H1 (cell line): ENCODE results near the gene TYRO3. TPM values are rescaled to one million over a fixed set of nuclear protein-coding genes. Genes with fewer than 3 reads are reported as not detected.

Experiments
- RBBP5 ChIP-seq: IDR thresholded peaks from 2 replicates; pipeline ENCODE4 v1.7.1; 2012; ENCODE audit warnings: low read depth, mild to moderate bottlenecking, inconsistent platforms, low read length, moderate library complexity, borderline replicate concordance
- polyA plus RNA-seq, 7 experiments: library from polyadenylated mRNA; depleted of rRNA in 3 of 7; stranded (reverse) in 5 of 7; unstranded in 2 of 7; fragments of >200 nt in 5 of 7; fragments of 200-250 nt in 2 of 7; gene quantifications; 1 replicate in 5 of 7; 2 replicates in 1 of 7; 4 replicates in 1 of 7; pipeline versions ENCODE4 v1.2.1 to v1.2.3, GENCODE V29; 2011 to 2013; ENCODE audit warnings: missing spikeins in 2 of 7, mixed read lengths in 2 of 7
- total RNA-seq: library from RNA; stranded (reverse); fragmentation: NEBNext Ultra II Directional; extraction: Animal tissue kit (Norgen Biotek cat#: 25700); gene quantifications from 2 replicates; pipeline ENCODE4 v1.2.1, GENCODE V29; 2021
- TF ChIP-seq, protein P1 (sequence below), 3 experiments: IDR thresholded peaks; 1 replicate in 2 of 3; 2 replicates in 1 of 3; pipeline versions ENCODE4 v1.5.1 to v1.6.1; 2011; ENCODE audit warnings: low read length in 3 of 3, mild to moderate bottlenecking in 3 of 3, inconsistent platforms in 2 of 3, low read depth in 1 of 3, moderate library complexity in 1 of 3; ENCODE audit not compliant: insufficient read depth in 1 of 3; ENCODE audit errors: control extremely low read depth in 1 of 3

The TYRO3 gene
- total and polyA plus RNA-seq, 2 of the 8 experiments (the other 6 are each of a cell fraction or from before 2014, with no cell fraction given) = 82.7 to 98.8 TPM

- TF ChIP-seq, protein P1, sequence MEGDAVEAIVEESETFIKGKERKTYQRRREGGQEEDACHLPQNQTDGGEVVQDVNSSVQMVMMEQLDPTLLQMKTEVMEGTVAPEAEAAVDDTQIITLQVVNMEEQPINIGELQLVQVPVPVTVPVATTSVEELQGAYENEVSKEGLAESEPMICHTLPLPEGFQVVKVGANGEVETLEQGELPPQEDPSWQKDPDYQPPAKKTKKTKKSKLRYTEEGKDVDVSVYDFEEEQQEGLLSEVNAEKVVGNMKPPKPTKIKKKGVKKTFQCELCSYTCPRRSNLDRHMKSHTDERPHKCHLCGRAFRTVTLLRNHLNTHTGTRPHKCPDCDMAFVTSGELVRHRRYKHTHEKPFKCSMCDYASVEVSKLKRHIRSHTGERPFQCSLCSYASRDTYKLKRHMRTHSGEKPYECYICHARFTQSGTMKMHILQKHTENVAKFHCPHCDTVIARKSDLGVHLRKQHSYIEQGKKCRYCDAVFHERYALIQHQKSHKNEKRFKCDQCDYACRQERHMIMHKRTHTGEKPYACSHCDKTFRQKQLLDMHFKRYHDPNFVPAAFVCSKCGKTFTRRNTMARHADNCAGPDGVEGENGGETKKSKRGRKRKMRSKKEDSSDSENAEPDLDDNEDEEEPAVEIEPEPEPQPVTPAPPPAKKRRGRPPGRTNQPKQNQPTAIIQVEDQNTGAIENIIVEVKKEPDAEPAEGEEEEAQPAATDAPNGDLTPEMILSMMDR (IDR thresholded peaks at IDR 0.05; ENCODE audit: control extremely low read depth in 1 of 3, insufficient read depth in 1 of 3, low read depth in 1 of 3, low read length in 3 of 3) = no peak
- TF ChIP-seq RBBP5 = no peak
- TF ChIP-seq, all 59 proteins: peak for 4
These were observed at the start of gene TYRO3 (continued) for GRCh38 chr15:41558400-41559238.
